Stimulated activated CD8-positive, alpha-beta memory T cell treated with anti-CD3 and anti-CD28 coated beads, Interleukin-7, amount 100 ng/mL, for 48 hours (primary cell): ENCODE data around the gene PROC.

Source experiments
- DNase-seq, 2 donors: peaks; one replicate each; pipeline ENCODE4 v3.0.0-alpha.2; 2020; ENCODE audit warnings: low read depth in 1 of 2; ENCODE audit errors: extremely low read depth in 1 of 2

Gene PROC

GRCh38 chr2:127418300-127419111, at the start of gene PROC:
Gene PROC, plus strand, starts transcription at chr2:127418427. Its CDS starts 1,516 bp downstream, at chr2:127419943.
- no peak for DNase-seq

- no peak for DNase-seq
Observed at GRCh38 chr2:127370010-127370409, 48.2 kb upstream of the PROC start.

- DNase-seq, result no peak
Observed at GRCh38 chr2:127371037-127371436, 47.2 kb upstream of the PROC start.

GRCh38 chr2:127373362-127374083, 44.7 kb upstream of the PROC start:
- no peak for DNase-seq

- no peak for DNase-seq
Observed at GRCh38 chr2:127376257-127376656, 42.0 kb upstream of the PROC start.

GRCh38 chr2:127377262-127377661, 41.0 kb upstream of the PROC start:
- DNase-seq, result no peak

- DNase-seq, result no peak
Observed at GRCh38 chr2:127378720-127379119, 39.5 kb upstream of the PROC start.

- DNase-seq, result no peak
Observed at GRCh38 chr2:127379712-127380355, 38.4 kb upstream of the PROC start.

- peak in 1 of 2 donors; percentile 14 for DNase-seq
Observed at GRCh38 chr2:127381762-127382161, 36.5 kb upstream of the PROC start.

GRCh38 chr2:127382831-127383230, 35.4 kb upstream of the PROC start:
- no peak for DNase-seq

GRCh38 chr2:127384529-127384928, 33.7 kb upstream of the PROC start:
- DNase-seq, result no peak

GRCh38 chr2:127386246-127386645, 32.0 kb upstream of the PROC start:
- no peak for DNase-seq

GRCh38 chr2:127386764-127387654, 31.2 kb upstream of the PROC start:
- peak; percentile 67 to 68 for DNase-seq

- DNase-seq, result peak; percentile 89 to 92
Observed at GRCh38 chr2:127387655-127388422, 30.4 kb upstream of the PROC start, which contains the start of gene MAP3K2. Gene MAP3K2, minus strand, starts transcription at chr2:127387975. Its CDS starts 44,846 bp downstream, at chr2:127343129.

- no peak for DNase-seq
Observed at GRCh38 chr2:127388423-127389164, 29.6 kb upstream of the PROC start.

GRCh38 chr2:127389778-127390435, 28.3 kb upstream of the PROC start:
- no peak for DNase-seq

GRCh38 chr2:127392133-127392827, 25.9 kb upstream of the PROC start:
- no peak for DNase-seq
